Skeletal muscle tissue (tissue), 4 donors: ENCODE data around the gene LYSMD1. TPM values are rescaled to one million over a fixed set of nuclear protein-coding genes. Genes with fewer than 3 reads are reported as not detected.
A peak's percentile ranks its signal among the peaks of the same experiment; 100 is the strongest.

ENCODE experiments used
- H3K27ac ChIP-seq: one replicate; pipeline ENCODE4 v1.7.0; 2013; ENCODE audit warnings: mild to moderate bottlenecking, low read depth, low read length, inconsistent platforms
- H3K27me3 ChIP-seq, 3 donors: one replicate each; pipeline ENCODE4 v1.7.0; 2013; ENCODE audit warnings: low read length in 3 of 3; ENCODE audit not compliant: control insufficient read depth in 3 of 3, insufficient read depth in 3 of 3
- H3K36me3 ChIP-seq, 3 donors: one replicate each; pipeline ENCODE4 v1.7.0; 2013; ENCODE audit warnings: low read length in 3 of 3; ENCODE audit not compliant: control insufficient read depth in 3 of 3, insufficient read depth in 3 of 3
- H3K4me1 ChIP-seq, 3 donors: one replicate each; pipeline ENCODE4 v1.7.0; 2013; ENCODE audit warnings: low read length in 3 of 3, mild to moderate bottlenecking in 3 of 3; ENCODE audit not compliant: control insufficient read depth in 3 of 3, insufficient read depth in 3 of 3
- H3K4me3 ChIP-seq, 3 donors: one replicate each; pipeline ENCODE4 v1.7.0; 2013; ENCODE audit warnings: low read length in 3 of 3
- H3K9ac ChIP-seq, 3 donors: one replicate each; pipeline ENCODE4 v1.7.0; 2013; ENCODE audit warnings: low read length in 3 of 3, mild to moderate bottlenecking in 3 of 3, moderate library complexity in 2 of 3, low read depth in 1 of 3
- H3K9me3 ChIP-seq, 3 donors: one replicate each; pipeline ENCODE4 v1.7.0; 2013; ENCODE audit warnings: low read length in 3 of 3; ENCODE audit not compliant: control insufficient read depth in 3 of 3
- total RNA-seq: library from RNA; depleted of rRNA; stranded (reverse); fragments of >200 nt; gene quantifications from one replicate; pipeline ENCODE4 v1.2.3, GENCODE V29; 2014
- donor health status: Osteomylitis.

The LYSMD1 gene
- total RNA-seq, 1 donor from 2014 or later: 9.9 TPM

GRCh38 chr1:151133018-151133806 lies 32.5 kb downstream of the LYSMD1 start:
- H3K36me3 ChIP-seq: peaks cover 48 to 56% (median 50%) of the 10 kb centered on the region in 3 donors
- H3K4me1 ChIP-seq: peaks cover 39 to 52% (median 45%) of the 10 kb centered on the region in 3 donors
- H3K27ac ChIP-seq: no peak overlapping the region
- peak overlapping the region in 1 of 3 donors; percentile 25 for H3K9ac ChIP-seq
- no peaks in the 10 kb centered on the region for H3K9me3 ChIP-seq
- H3K4me3 ChIP-seq: no peak overlapping the region
- no peaks in the 10 kb centered on the region for H3K27me3 ChIP-seq

GRCh38 chr1:151132335-151133017 lies 33.2 kb downstream of the LYSMD1 start:
- peak overlapping the region; percentile 44 for H3K27ac ChIP-seq
- H3K36me3 ChIP-seq: peaks cover 41 to 49% (median 43%) of the 10 kb centered on the region in 3 donors
- peaks cover 39 to 45% (median 41%) of the 10 kb centered on the region in 3 donors for H3K4me1 ChIP-seq
- peak overlapping the region in 1 of 3 donors; percentile 73 for H3K9ac ChIP-seq
- H3K9me3 ChIP-seq: no peaks in the 10 kb centered on the region
- H3K4me3 ChIP-seq: no peak overlapping the region
- H3K27me3 ChIP-seq: no peaks in the 10 kb centered on the region

GRCh38 chr1:151131701-151132334 lies 33.9 kb downstream of the LYSMD1 start:
- Histone ChIP-seq H3K9me3 (no peaks in the 10 kb centered on the region), H3K9ac (peak overlapping the region in 2 of 3 donors; percentile 50 to 73), H3K4me1 (peaks cover 37 to 43% (median 37%) of the 10 kb centered on the region in 3 donors), H3K36me3 (peaks cover 34 to 44% (median 39%) of the 10 kb centered on the region in 3 donors), H3K27ac (peak overlapping the region; percentile 44), H3K4me3 (peak overlapping the region; percentile 54 to 63 (median 55)), H3K27me3 (no peaks in the 10 kb centered on the region)

GRCh38 chr1:151130987-151131586 lies 34.6 kb downstream of the LYSMD1 start:
- Histone ChIP-seq H3K4me1 (peaks cover 29 to 36% (median 30%) of the 10 kb centered on the region in 3 donors), H3K27me3 (no peaks in the 10 kb centered on the region), H3K9ac (peak overlapping the region in 2 of 3 donors; percentile 51 to 73)

GRCh38 chr1:151128800-151129199 lies 36.9 kb downstream of the LYSMD1 start:
- H3K4me3 ChIP-seq: no peak overlapping the region
- H3K36me3 ChIP-seq: peaks cover 5 to 14% (median 9%) of the 10 kb centered on the region in 3 donors
- H3K4me1 ChIP-seq: peaks cover 8 to 15% (median 14%) of the 10 kb centered on the region in 3 donors

More at GRCh38 chr1:151130987-151131586, 34.6 kb downstream of the LYSMD1 start:
- H3K36me3 ChIP-seq: peaks cover 27 to 37% (median 31%) of the 10 kb centered on the region in 3 donors
- no peaks in the 10 kb centered on the region for H3K9me3 ChIP-seq
- peak overlapping the region; percentile 54 to 63 (median 55) for H3K4me3 ChIP-seq
- H3K27ac ChIP-seq: peak overlapping the region; percentile 44

GRCh38 chr1:151124763-151125403 lies 40.8 kb downstream of the LYSMD1 start:
- Histone ChIP-seq H3K27ac (no peak overlapping the region), H3K36me3 (peaks cover 2 to 4% (median 4%) of the 10 kb centered on the region in 3 donors), H3K9ac (no peak overlapping the region)

More at GRCh38 chr1:151128800-151129199, 36.9 kb downstream of the LYSMD1 start:
- no peak overlapping the region for H3K27ac ChIP-seq
- H3K9me3 ChIP-seq: no peaks in the 10 kb centered on the region
- H3K27me3 ChIP-seq: no peaks in the 10 kb centered on the region
- no peak overlapping the region for H3K9ac ChIP-seq

GRCh38 chr1:151113877-151114276 lies 51.8 kb downstream of the LYSMD1 start:
- Histone ChIP-seq H3K9me3 (no peaks in the 10 kb centered on the region), H3K4me1 (peaks cover 0 to 2% (median 0%) of the 10 kb centered on the region in 3 donors), H3K9ac (no peak overlapping the region), H3K27ac (no peak overlapping the region), H3K4me3 (no peak overlapping the region), H3K36me3 (peaks cover 8 to 13% (median 12%) of the 10 kb centered on the region in 3 donors), H3K27me3 (no peaks in the 10 kb centered on the region)

More at GRCh38 chr1:151124763-151125403, 40.8 kb downstream of the LYSMD1 start:
- no peaks in the 10 kb centered on the region for H3K9me3 ChIP-seq
- no peaks in the 10 kb centered on the region for H3K27me3 ChIP-seq
- no peak overlapping the region for H3K4me3 ChIP-seq
- H3K4me1 ChIP-seq: no peaks in the 10 kb centered on the region
